CD4-positive, alpha-beta T cell (primary cell): ENCODE results near the gene DDIAS. TPM values are rescaled to one million over a fixed set of nuclear protein-coding genes. Genes with fewer than 3 reads are reported as not detected.
A peak's percentile ranks its signal among the peaks of the same experiment; 100 is the strongest.
"Not testable (repeated sequence)": the region's sequence is repeated elsewhere in the genome, so short reads cannot be mapped to it uniquely, and the experiment has no call there.

Experiments used
- ATAC-seq: fragments of 200-7000 bp; cut with Tn5 transposase; one replicate; pipeline ENCODE4 v1.10.0; 2022; ENCODE audit warnings: mild to moderate bottlenecking; ENCODE audit not compliant: poor library complexity
- CTCF ChIA-PET: fragments of 350-600 bp; sonication (Branson Sonifier 250); formaldehyde crosslinking; loops from one replicate; lab custom pipeline; 2021; ENCODE audit warnings: antibody characterized with exemption, inconsistent platforms; lab: Charles Lee
- POLR2A ChIA-PET: fragments of 350-600 bp; sonication (Branson Sonifier 250); formaldehyde crosslinking; loops from one replicate; lab custom pipeline; 2021; ENCODE audit warnings: antibody characterized with exemption, inconsistent platforms; lab: Charles Lee
- DNase-seq, 14 experiments: peaks; one replicate each; pipeline ENCODE4 v3.0.0-alpha.2; 2013 to 2020; ENCODE audit warnings: mixed read lengths in 2 of 14
- H3K27ac ChIP-seq, 2 donors: one replicate each; pipeline versions ENCODE4 v1.5.1 to v1.7.0; 2013; ENCODE audit warnings: low read length in 2 of 2, low read depth in 1 of 2, mild to moderate bottlenecking in 1 of 2
- H3K27me3 ChIP-seq, 2 experiments: 1 replicate in 1 of 2; 2 replicates in 1 of 2; pipeline versions ENCODE4 v1.6.1 to v1.7.0; 2013; ENCODE audit warnings: low read length in 2 of 2, control low read depth in 1 of 2, mild to moderate bottlenecking in 1 of 2, moderate library complexity in 1 of 2; ENCODE audit not compliant: insufficient read depth in 2 of 2, control insufficient read depth in 1 of 2
- H3K36me3 ChIP-seq: one replicate; pipeline ENCODE4 v1.6.1; 2013; ENCODE audit warnings: low read length, control low read depth; ENCODE audit not compliant: insufficient read depth
- H3K4me1 ChIP-seq: one replicate; pipeline ENCODE4 v1.6.1; 2013; ENCODE audit warnings: low read length, control low read depth; ENCODE audit not compliant: insufficient read depth
- H3K4me3 ChIP-seq: one replicate; pipeline ENCODE4 v1.5.1; 2013; ENCODE audit warnings: mild to moderate bottlenecking, low read length, moderate library complexity
- H3K9me3 ChIP-seq, 2 experiments: 1 replicate in 1 of 2; 2 replicates in 1 of 2; pipeline versions ENCODE4 v1.6.1 to v1.7.0; 2013; ENCODE audit warnings: low read length in 2 of 2, mild to moderate bottlenecking in 2 of 2, control low read depth in 1 of 2, moderate library complexity in 1 of 2; ENCODE audit not compliant: control insufficient read depth in 1 of 2, insufficient read depth in 1 of 2
- H3K27ac Mint-ChIP-seq: one replicate; pipeline ENCODE4 v1.8.0; 2020; ENCODE audit warnings: mixed read lengths
- H3K27me3 Mint-ChIP-seq: one replicate; pipeline ENCODE4 v1.8.0; 2021; ENCODE audit warnings: mixed read lengths
- H3K36me3 Mint-ChIP-seq: one replicate; pipeline ENCODE4 v1.8.0; 2021; ENCODE audit warnings: low read depth, mixed read lengths
- H3K4me1 Mint-ChIP-seq: one replicate; pipeline ENCODE4 v1.8.0; 2021; ENCODE audit warnings: low read depth, mixed read lengths
- H3K4me3 Mint-ChIP-seq: one replicate; pipeline ENCODE4 v1.8.0; 2020; ENCODE audit warnings: mild to moderate bottlenecking, mixed read lengths
- H3K9me3 Mint-ChIP-seq: one replicate; pipeline ENCODE4 v1.8.0; 2020; ENCODE audit warnings: mixed read lengths
- CTCF ChIP-seq: fragments of 200-600 bp; IDR thresholded peaks from one replicate; pipeline ENCODE4 v1.8.0; 2022; ENCODE audit warnings: antibody characterized with exemption, mild to moderate bottlenecking
- intact Hi-C, 2 experiments: fragments of 100-400 bp; cut with DNase I in 1 of 2; cut with micrococcal nuclease in 1 of 2; formaldehyde crosslinking; loops; one replicate each; pipeline versions ENCODE4 v1.15.1 to v1.9.0; 2023 to 2025; cut with DNase I, micrococcal nuclease
- total RNA-seq, 174 experiments: library from RNA in 2 of 174; stranded (reverse) in 2 of 174; gene quantifications; one replicate each; pipeline ENCODE4 v1.2.3 and lab custom pipeline; 2021 to 2026

Gene DDIAS
- total RNA-seq, 2 experiments from 2014 or later, result 0.59 to 0.85 TPM

DNA sequence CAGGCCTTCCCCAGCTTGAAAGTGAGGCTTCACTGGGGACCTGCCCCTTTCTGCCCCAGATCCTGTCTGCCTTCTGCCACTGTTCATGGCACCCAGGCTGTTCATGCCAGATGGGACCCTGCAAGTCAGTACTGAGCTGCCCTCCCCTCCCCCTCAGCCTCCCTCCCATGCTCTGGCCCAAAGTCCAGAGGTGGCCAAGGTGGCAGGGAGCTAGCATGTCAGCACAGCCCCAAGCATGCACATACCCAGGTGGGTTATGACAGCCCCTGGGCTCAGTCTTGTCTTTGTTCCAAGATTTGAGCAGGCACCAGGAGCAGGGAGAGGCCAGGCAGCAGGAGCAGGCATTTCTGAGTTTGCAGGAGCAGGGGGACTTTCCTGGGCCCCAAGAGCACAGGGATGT lies 44.1 kb downstream of the DDIAS start:
- H3K4me3 Mint-ChIP-seq, result no peak overlapping the region
- peaks cover 0 to 13% of the 10 kb centered on the region in 2 experiments for H3K9me3 ChIP-seq
- TF ChIP-seq CTCF, result no peak
- no peak overlapping the region for H3K4me3 ChIP-seq
- no peaks in the 10 kb centered on the region for H3K4me1 ChIP-seq
- intact Hi-C loops, result no loop called here
- ChIA-PET CTCF (no interaction called here), POLR2A (interaction anchor here (0.7 to 1.2 kb wide), 4 partner anchors 13 to 340 kb away, joined by 3 to 5 read pairs (median 4); partner anchors contain the start of genes CCDC90B and DDIAS)
- H3K27me3 ChIP-seq, result no peaks in the 10 kb centered on the region
- H3K27me3 Mint-ChIP-seq, result no peaks in the 10 kb centered on the region
- peaks cover 7% of the 10 kb centered on the region for H3K9me3 Mint-ChIP-seq
- H3K27ac Mint-ChIP-seq, result no peak overlapping the region
- no peak overlapping the region for H3K27ac ChIP-seq
- H3K36me3 Mint-ChIP-seq, result peaks cover 9% of the 10 kb centered on the region
- no peaks in the 10 kb centered on the region for H3K36me3 ChIP-seq
- ATAC-seq (no peak), DNase-seq (no peak)
- peaks cover 23% of the 10 kb centered on the region for H3K4me1 Mint-ChIP-seq

DNA sequence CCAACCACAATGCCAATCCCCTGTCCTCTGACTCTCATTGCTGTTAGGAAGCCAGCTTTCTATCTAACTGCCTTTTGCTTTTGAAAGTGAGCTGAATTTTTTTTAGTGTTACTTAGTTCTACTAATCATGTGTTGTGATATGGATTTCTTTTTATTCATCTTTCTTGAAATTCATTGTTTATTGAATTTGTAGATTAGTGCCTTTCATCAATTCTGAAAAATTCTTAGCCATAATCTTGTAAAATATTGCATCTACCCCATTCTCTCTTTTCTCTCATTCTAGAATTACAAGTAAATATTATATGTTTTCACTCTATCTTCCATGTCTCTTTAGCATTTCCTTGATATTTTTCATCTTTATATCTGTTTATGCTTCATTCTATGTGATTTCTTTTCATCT lies 47.8 kb downstream of the DDIAS start:
- H3K27me3 Mint-ChIP-seq, result no peaks in the 10 kb centered on the region
- Histone ChIP-seq H3K36me3 (no peaks in the 10 kb centered on the region), H3K4me1 (no peaks in the 10 kb centered on the region), H3K27me3 (no peaks in the 10 kb centered on the region), H3K27ac (no peak overlapping the region), H3K9me3 (peaks cover 8 to 9% of the 10 kb centered on the region in 2 experiments), H3K4me3 (no peak overlapping the region)
- no peak overlapping the region for H3K27ac Mint-ChIP-seq
- no peak for ATAC-seq
- peaks cover 24% of the 10 kb centered on the region for H3K4me1 Mint-ChIP-seq
- peaks cover 32% of the 10 kb centered on the region for H3K36me3 Mint-ChIP-seq
- no peak for TF ChIP-seq CTCF
- no peak overlapping the region for H3K4me3 Mint-ChIP-seq
- intact Hi-C loops, result no loop called here
- POLR2A ChIA-PET, result interaction anchor here (0.9 to 1.3 kb wide), 2 partner anchors 9 to 13 kb away, joined by 3 to 5 read pairs; no protein-coding TSS in a partner anchor
- H3K9me3 Mint-ChIP-seq, result peaks cover 3% of the 10 kb centered on the region
- CTCF ChIA-PET, result interaction anchor here (1.0 kb wide), 1 partner anchor 15 kb away, joined by 3 read pairs; no protein-coding TSS in a partner anchor
- DNase-seq, result no peak

DNA sequence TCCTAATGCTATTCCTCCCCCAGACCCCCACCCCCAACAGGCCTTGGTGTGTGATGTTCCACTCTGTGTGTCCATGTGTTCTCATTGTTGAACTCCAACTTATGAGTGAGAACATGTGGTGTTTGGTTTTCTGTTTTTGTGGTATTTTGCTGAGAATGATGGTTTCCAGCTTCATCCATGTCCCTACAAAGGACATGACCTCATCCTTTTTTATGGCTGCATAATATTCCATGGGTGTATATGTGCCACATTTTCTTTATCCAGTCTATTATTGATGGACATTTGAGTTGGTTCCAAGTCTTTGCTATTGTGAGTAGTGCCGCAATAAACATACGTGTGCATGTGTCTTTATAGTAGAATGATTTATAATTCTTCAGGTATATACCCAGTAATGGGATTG lies 49.0 kb downstream of the DDIAS start:
- peaks cover 44% of the 10 kb centered on the region for H3K36me3 Mint-ChIP-seq
- intact Hi-C loops, H3K27ac Mint-ChIP-seq, POLR2A ChIA-PET, H3K4me3 ChIP-seq, H3K4me1 ChIP-seq, H3K4me3 Mint-ChIP-seq, H3K27me3 ChIP-seq, H3K9me3 Mint-ChIP-seq, CTCF ChIA-PET, H3K9me3 ChIP-seq, DNase-seq, H3K36me3 ChIP-seq, ATAC-seq, H3K27ac ChIP-seq, H3K27me3 Mint-ChIP-seq: not testable (repeated sequence)
- H3K4me1 Mint-ChIP-seq, result peaks cover 34% of the 10 kb centered on the region

- not testable (repeated sequence) for H3K27me3 Mint-ChIP-seq, H3K4me3 ChIP-seq, H3K27me3 ChIP-seq, H3K27ac ChIP-seq, H3K36me3 ChIP-seq
- intact Hi-C loops, result loop anchor here in 1 of 2 experiments (2.0 kb wide), 1 partner anchor 15 kb away; no protein-coding TSS in a partner anchor
- ChIA-PET CTCF (interaction anchor here (1.2 to 1.4 kb wide), 3 partner anchors 29 to 88 kb away, joined by 3 to 4 read pairs (median 3); no protein-coding TSS in a partner anchor), POLR2A (interaction anchor here (1.0 to 4.0 kb wide), 15 partner anchors 15 to 330 kb away, joined by 3 to 36 read pairs (median 6); partner anchors contain the start of genes CCDC90B, DDIAS, PCF11 and PRCP)
- DNase-seq, result peak; percentile 51 to 91 (median 76)
- ATAC-seq, result peak; percentile 20
- peaks cover 68% of the 10 kb centered on the region for H3K4me1 Mint-ChIP-seq
- H3K27ac Mint-ChIP-seq, result peak overlapping the region; percentile 95
- H3K4me1 ChIP-seq, result peaks cover 43% of the 10 kb centered on the region
- H3K9me3 Mint-ChIP-seq, result peaks cover 13% of the 10 kb centered on the region
- H3K36me3 Mint-ChIP-seq, result peaks cover 74% of the 10 kb centered on the region
- peaks cover 9 to 11% of the 10 kb centered on the region in 2 experiments for H3K9me3 ChIP-seq
- peak overlapping the region; percentile 77 for H3K4me3 Mint-ChIP-seq
These were observed 54.4 kb downstream of the DDIAS start for GRCh38 chr11:82955736-82956453.
